CD8-positive, alpha-beta memory T cell (primary cell): ENCODE results near the gene STK40. TPM values are rescaled to one million over a fixed set of nuclear protein-coding genes. Genes with fewer than 3 reads are reported as not detected.

Experiments used
- CTCF ChIA-PET: fragments of 350-600 bp; sonication (Branson Sonifier 250); formaldehyde crosslinking; loops from one replicate; lab custom pipeline; 2021; ENCODE audit warnings: antibody characterized with exemption; lab: Charles Lee
- POLR2A ChIA-PET: fragments of 350-600 bp; sonication (Branson Sonifier 250); formaldehyde crosslinking; loops from one replicate; lab custom pipeline; 2021; ENCODE audit warnings: antibody characterized with exemption; lab: Charles Lee
- DNase-seq, 5 donors: peaks; one replicate each; pipeline versions ENCODE4 v3.0.0 to v3.0.0-alpha.2; 2020 to 2022; ENCODE audit warnings: mixed read lengths in 1 of 5
- H3K27ac ChIP-seq: one replicate; pipeline ENCODE4 v1.7.0; 2013; ENCODE audit warnings: low read depth, mild to moderate bottlenecking, low read length, moderate library complexity
- H3K27me3 ChIP-seq: 2 replicates; pipeline ENCODE4 v1.7.0; 2013; ENCODE audit warnings: low read length, mild to moderate bottlenecking; ENCODE audit not compliant: insufficient read depth, poor library complexity, severe bottlenecking
- H3K36me3 ChIP-seq: 2 replicates; pipeline ENCODE4 v1.7.0; 2013; ENCODE audit warnings: mild to moderate bottlenecking, low read length, moderate library complexity; ENCODE audit not compliant: insufficient read depth
- H3K4me1 ChIP-seq: 2 replicates; pipeline ENCODE4 v1.7.0; 2013; ENCODE audit warnings: mild to moderate bottlenecking, low read length, moderate library complexity; ENCODE audit not compliant: insufficient read depth
- H3K4me3 ChIP-seq: 2 replicates; pipeline ENCODE4 v1.7.0; 2013; ENCODE audit warnings: mild to moderate bottlenecking, low read length
- H3K9me3 ChIP-seq: 2 replicates; pipeline ENCODE4 v1.7.0; 2013; ENCODE audit warnings: mild to moderate bottlenecking, low read length
- H3K27ac Mint-ChIP-seq, 8 donors: one replicate each; pipeline ENCODE4 v1.8.0; 2020 to 2021; ENCODE audit warnings: mixed read lengths in 8 of 8, mild to moderate bottlenecking in 6 of 8, inconsistent platforms in 3 of 8, moderate library complexity in 3 of 8
- H3K27me3 Mint-ChIP-seq, 2 donors: one replicate each; pipeline ENCODE4 v1.8.0; 2020 to 2021; ENCODE audit warnings: mixed read lengths in 2 of 2, mild to moderate bottlenecking in 1 of 2, moderate library complexity in 1 of 2
- H3K36me3 Mint-ChIP-seq, 3 donors: one replicate each; pipeline ENCODE4 v1.8.0; 2020 to 2021; ENCODE audit warnings: mixed read lengths in 3 of 3, inconsistent platforms in 1 of 3, mild to moderate bottlenecking in 1 of 3
- H3K4me1 Mint-ChIP-seq, 3 donors: one replicate each; pipeline ENCODE4 v1.8.0; 2020 to 2021; ENCODE audit warnings: mixed read lengths in 3 of 3, inconsistent platforms in 1 of 3, mild to moderate bottlenecking in 1 of 3
- H3K4me3 Mint-ChIP-seq, 7 donors: one replicate each; pipeline ENCODE4 v1.8.0; 2020 to 2021; ENCODE audit warnings: mixed read lengths in 7 of 7, mild to moderate bottlenecking in 6 of 7, moderate library complexity in 4 of 7, inconsistent platforms in 2 of 7
- H3K9me3 Mint-ChIP-seq, 5 donors: one replicate each; pipeline ENCODE4 v1.8.0; 2020 to 2022; ENCODE audit warnings: mixed read lengths in 5 of 5, mild to moderate bottlenecking in 3 of 5, moderate library complexity in 2 of 5, inconsistent platforms in 1 of 5
- polyA plus RNA-seq: library from polyadenylated mRNA; unstranded; fragments of 300-500 nt; fragmentation: Illumina TruSeq; gene quantifications from one replicate; pipeline ENCODE4 v1.2.3, GENCODE V29; 2021
- total RNA-seq, 2 experiments: library from RNA; stranded (reverse); gene quantifications; one replicate each; pipeline ENCODE4 v1.2.3, GENCODE V29; 2021

Gene STK40
- total and polyA plus RNA-seq, 3 experiments from 2014 or later = 52.9 to 56.8 (median 53.7) TPM

GRCh38 chr1:36306902-36307456, 78.7 kb downstream of the STK40 start:
- peaks cover 14% of the 10 kb centered on the region for H3K4me1 ChIP-seq
- Mint-ChIP-seq H3K4me3 (peak overlapping the region; percentile 85 to 98 (median 94)), H3K27ac (peak overlapping the region; percentile 35 to 97 (median 94)), H3K9me3 (no peaks in the 10 kb centered on the region), H3K4me1 (peaks cover 10 to 18% (median 17%) of the 10 kb centered on the region in 3 donors), H3K36me3 (peaks cover 0 to 31% (median 8%) of the 10 kb centered on the region in 3 donors), H3K27me3 (no peaks in the 10 kb centered on the region)
- peak; percentile 90 to 96 (median 92) for DNase-seq
- H3K27ac ChIP-seq = peak overlapping the region; percentile 51
- no peaks in the 10 kb centered on the region for H3K27me3 ChIP-seq
- CTCF ChIA-PET = interaction anchor here (0.6 to 2.4 kb wide), 11 partner anchors 12 to 146 kb away, joined by 3 to 16 read pairs (median 5); partner anchors contain the start of gene EVA1B
- H3K9me3 ChIP-seq = no peaks in the 10 kb centered on the region
- H3K36me3 ChIP-seq = peaks cover 13% of the 10 kb centered on the region
- H3K4me3 ChIP-seq = peak overlapping the region; percentile 86
- POLR2A ChIA-PET = interaction anchor here (0.6 to 1.5 kb wide), 9 partner anchors 8 to 158 kb away, joined by 3 to 13 read pairs (median 4); partner anchors contain the start of genes EVA1B, THRAP3 and TRAPPC3

GRCh38 chr1:36306210-36306901, 79.4 kb downstream of the STK40 start, which contains the start of gene SH3D21:
TSS of gene SH3D21 (plus strand) at chr1:36306368. CDS start at chr1:36306421, 53 bp downstream.
- peak within 1 kb of the TSS; percentile 86 for H3K4me3 ChIP-seq
- Mint-ChIP-seq H3K9me3 (no peaks in the 10 kb centered on the region), H3K4me3 (peak within 1 kb of the TSS; percentile 85 to 98 (median 94)), H3K4me1 (peaks cover 10 to 18% (median 17%) of the 10 kb centered on the region in 3 donors), H3K36me3 (peaks cover 0 to 37% (median 9%) of the 10 kb centered on the region in 3 donors), H3K27me3 (no peaks in the 10 kb centered on the region), H3K27ac (peak within 1 kb of the TSS; percentile 46 to 97 (median 94))
- no peaks in the 10 kb centered on the region for H3K27me3 ChIP-seq
- peak within 1 kb of the TSS; percentile 51 for H3K27ac ChIP-seq
- ChIA-PET CTCF (interaction anchor here (0.7 to 2.4 kb wide), 12 partner anchors 13 to 145 kb away, joined by 3 to 16 read pairs (median 5); partner anchors contain the start of gene EVA1B), POLR2A (interaction anchor here (0.7 to 1.5 kb wide), 8 partner anchors 8 to 158 kb away, joined by 3 to 13 read pairs (median 4); partner anchors contain the start of genes EVA1B, THRAP3 and TRAPPC3)
- peaks cover 19% of the 10 kb centered on the region for H3K36me3 ChIP-seq
- H3K4me1 ChIP-seq = peaks cover 14% of the 10 kb centered on the region
- peak; percentile 28 to 74 (median 36) for DNase-seq
- H3K9me3 ChIP-seq = no peaks in the 10 kb centered on the region

- ChIA-PET CTCF (interaction anchor here (0.7 to 2.4 kb wide), 10 partner anchors 14 to 145 kb away, joined by 3 to 16 read pairs (median 5); partner anchors contain the start of gene EVA1B), POLR2A (interaction anchor here (1.1 to 1.5 kb wide), 2 partner anchors 17 to 157 kb away, joined by 3 to 13 read pairs; partner anchors contain the start of genes EVA1B and TRAPPC3)
- Histone ChIP-seq H3K4me3 (no peak overlapping the region), H3K9me3 (no peaks in the 10 kb centered on the region), H3K27ac (no peak overlapping the region), H3K4me1 (peaks cover 14% of the 10 kb centered on the region), H3K27me3 (no peaks in the 10 kb centered on the region), H3K36me3 (peaks cover 24% of the 10 kb centered on the region)
- peaks cover 0 to 42% (median 14%) of the 10 kb centered on the region in 3 donors for H3K36me3 Mint-ChIP-seq
- DNase-seq = no peak
- no peaks in the 10 kb centered on the region for H3K27me3 Mint-ChIP-seq
- peak overlapping the region; percentile 70 to 98 (median 92) for H3K4me3 Mint-ChIP-seq
- peaks cover 10 to 18% (median 17%) of the 10 kb centered on the region in 3 donors for H3K4me1 Mint-ChIP-seq
- no peaks in the 10 kb centered on the region for H3K9me3 Mint-ChIP-seq
- H3K27ac Mint-ChIP-seq = peak overlapping the region in 5 of 8 donors; percentile 46 to 94 (median 78)
Measured at GRCh38 chr1:36305915-36306209, 79.9 kb downstream of the STK40 start.

- H3K27me3 Mint-ChIP-seq = no peaks in the 10 kb centered on the region
- H3K4me3 Mint-ChIP-seq = peak overlapping the region; percentile 70 to 98 (median 92)
- H3K36me3 ChIP-seq = peaks cover 30% of the 10 kb centered on the region
- no peaks in the 10 kb centered on the region for H3K27me3 ChIP-seq
- H3K4me3 ChIP-seq = no peak overlapping the region
- CTCF ChIA-PET = interaction anchor here (0.7 to 2.4 kb wide), 7 partner anchors 14 to 144 kb away, joined by 3 to 16 read pairs (median 5); partner anchors contain the start of gene EVA1B
- peaks cover 10 to 18% (median 17%) of the 10 kb centered on the region in 3 donors for H3K4me1 Mint-ChIP-seq
- H3K36me3 Mint-ChIP-seq = peaks cover 0 to 48% (median 17%) of the 10 kb centered on the region in 3 donors
- no peak overlapping the region for H3K27ac ChIP-seq
- H3K4me1 ChIP-seq = peaks cover 14% of the 10 kb centered on the region
- H3K27ac Mint-ChIP-seq = peak overlapping the region; percentile 46 to 94 (median 78)
- H3K9me3 Mint-ChIP-seq = no peaks in the 10 kb centered on the region
- DNase-seq = no peak
- POLR2A ChIA-PET = no interaction called here
- H3K9me3 ChIP-seq = no peaks in the 10 kb centered on the region
Measured at GRCh38 chr1:36304970-36305914, 80.5 kb downstream of the STK40 start.

- H3K27ac ChIP-seq = no peak overlapping the region
- Mint-ChIP-seq H3K4me3 (peak overlapping the region in 1 of 7 donors; percentile 85), H3K27ac (peak overlapping the region in 4 of 8 donors; percentile 22 to 84 (median 44)), H3K27me3 (no peaks in the 10 kb centered on the region), H3K36me3 (peaks cover 0 to 55% (median 17%) of the 10 kb centered on the region in 3 donors), H3K4me1 (peaks cover 12 to 18% (median 17%) of the 10 kb centered on the region in 3 donors), H3K9me3 (no peaks in the 10 kb centered on the region)
- H3K4me1 ChIP-seq = peaks cover 14% of the 10 kb centered on the region
- CTCF ChIA-PET = interaction anchor here (1.0 kb wide), 1 partner anchor 20 kb away, joined by 3 read pairs; no protein-coding TSS in a partner anchor
- POLR2A ChIA-PET = no interaction called here
- H3K9me3 ChIP-seq = no peaks in the 10 kb centered on the region
- no peak for DNase-seq
- H3K4me3 ChIP-seq = no peak overlapping the region
- H3K27me3 ChIP-seq = no peaks in the 10 kb centered on the region
- H3K36me3 ChIP-seq = peaks cover 34% of the 10 kb centered on the region
Measured at GRCh38 chr1:36304521-36304920, 81.2 kb downstream of the STK40 start.

- ChIA-PET CTCF (interaction anchor here (1.0 kb wide), 2 partner anchors 18 to 21 kb away, joined by 3 to 4 read pairs; no protein-coding TSS in a partner anchor), POLR2A (no interaction called here)
- peaks cover 35% of the 10 kb centered on the region for H3K36me3 ChIP-seq
- H3K27ac Mint-ChIP-seq = peak overlapping the region in 4 of 8 donors; percentile 2 to 86 (median 48)
- H3K9me3 Mint-ChIP-seq = no peaks in the 10 kb centered on the region
- peaks cover 14% of the 10 kb centered on the region for H3K4me1 ChIP-seq
- no peak overlapping the region for H3K27ac ChIP-seq
- no peaks in the 10 kb centered on the region for H3K9me3 ChIP-seq
- H3K36me3 Mint-ChIP-seq = peaks cover 0 to 59% (median 17%) of the 10 kb centered on the region in 3 donors
- peaks cover 12 to 18% (median 17%) of the 10 kb centered on the region in 3 donors for H3K4me1 Mint-ChIP-seq
- H3K27me3 ChIP-seq = no peaks in the 10 kb centered on the region
- DNase-seq = no peak
- no peaks in the 10 kb centered on the region for H3K27me3 Mint-ChIP-seq
- H3K4me3 Mint-ChIP-seq = peak overlapping the region in 3 of 7 donors; percentile 1 to 63 (median 33)
- no peak overlapping the region for H3K4me3 ChIP-seq
Measured at GRCh38 chr1:36303650-36304360, 81.9 kb downstream of the STK40 start.
